HepG2 (cell line): ENCODE measurements around the gene SLC2A13. TPM values are rescaled to one million over a fixed set of nuclear protein-coding genes. Genes with fewer than 3 reads are reported as not detected.

Experiments
- ATAC-seq: fragments of 200-7000 bp; cut with Tn5 transposase; 3 replicates; pipeline ENCODE4 v1.9.1; 2020; ENCODE audit warnings: mild to moderate bottlenecking, moderate library complexity
- BruUV-seq: library from RNA; stranded (reverse); fragments of 400-500 nt; replicated peaks from 2 replicates; lab custom pipeline; 2021; lab: Mats Ljungman, UMichigan
- CTCF ChIA-PET: fragments of 300-600 bp; formaldehyde crosslinking; extraction: SDS; loops from one replicate; lab custom pipeline; 2021; ENCODE audit warnings: low total read pairs, inconsistent platforms, low intra/inter-chr PET ratio; lab: Yijun Ruan, JAX
- POLR2A ChIA-PET: fragments of 350-600 bp; sonication (Branson Sonifier 250); formaldehyde crosslinking; loops from one replicate; lab custom pipeline; 2020; ENCODE audit warnings: antibody characterized with exemption, inconsistent platforms; lab: Yijun Ruan, JAX
- DNase-seq: peaks from one replicate; pipeline ENCODE4 v3.0.0-alpha.2; 2015; ENCODE audit warnings: low spot score
- FAIRE-seq: peaks from 3 replicates; lab custom pipeline; 2011; peaks lifted over from hg19 to GRCh38; lab: Jason Lieb, UNC
- H2AFZ ChIP-seq: one replicate; pipeline ENCODE4 v1.6.1; 2011; ENCODE audit warnings: low read length, inconsistent platforms
- H3K27ac ChIP-seq: fragments of 300-600 bp; 3 replicates; pipeline ENCODE4 v1.8.0; 2011; ENCODE audit warnings: mixed run types, mild to moderate bottlenecking, mixed read lengths, low read length, inconsistent platforms; ENCODE audit not compliant: insufficient read depth; ENCODE audit errors: extremely low read length
- H3K27me3 ChIP-seq, 2 experiments: fragments of 200-600 bp in 1 of 2; 2 replicates in 1 of 2; 3 replicates in 1 of 2; pipeline versions ENCODE4 v1.6.0 to v1.8.0; 2011; ENCODE audit warnings: low read length in 2 of 2, mild to moderate bottlenecking in 2 of 2, moderate library complexity in 2 of 2, inconsistent platforms in 1 of 2; ENCODE audit not compliant: insufficient read depth in 2 of 2, control insufficient read depth in 1 of 2
- H3K36me3 ChIP-seq, 2 experiments: fragments of 200-600 bp in 1 of 2; replicated peaks in 1 of 2; 2 replicates in 1 of 2; 3 replicates in 1 of 2; pipeline versions ENCODE4 v1.5.1 to v1.8.0; 2011; ENCODE audit warnings: low read length in 2 of 2, inconsistent platforms in 1 of 2; ENCODE audit not compliant: insufficient read depth in 2 of 2, control insufficient read depth in 1 of 2
- H3K4me1 ChIP-seq: 2 replicates; pipeline ENCODE4 v1.5.1; 2012; ENCODE audit warnings: low read length, inconsistent platforms; ENCODE audit not compliant: insufficient read depth
- H3K4me2 ChIP-seq: 2 replicates; pipeline ENCODE4 v1.6.0; 2011; ENCODE audit warnings: low read depth, low read length, inconsistent platforms
- H3K4me3 ChIP-seq, 3 experiments: fragments of 200-600 bp in 1 of 3; sonication (generic), shearing (Covaris generic) in 1 of 3; replicated peaks in 1 of 3; 2 replicates each; pipeline ENCODE4 v1.5.1; 2011 to 2016; ENCODE audit warnings: low read length in 3 of 3, inconsistent platforms in 2 of 3, low read depth in 2 of 3, mild to moderate bottlenecking in 2 of 3, control low read depth in 1 of 3, mixed read lengths in 1 of 3; ENCODE audit not compliant: insufficient read depth in 1 of 3
- H3K79me2 ChIP-seq: one replicate; pipeline ENCODE4 v1.6.1; 2011; ENCODE audit warnings: low read length, inconsistent platforms; ENCODE audit not compliant: insufficient read depth
- H3K9ac ChIP-seq: 2 replicates; pipeline ENCODE4 v1.6.0; 2011; ENCODE audit warnings: mild to moderate bottlenecking, low read depth, low read length, inconsistent platforms; ENCODE audit not compliant: insufficient read depth
- H3K9me3 ChIP-seq: 2 replicates; pipeline ENCODE4 v1.5.1; 2012; ENCODE audit warnings: mild to moderate bottlenecking, low read length
- H4K20me1 ChIP-seq: 2 replicates; pipeline ENCODE4 v1.6.0; 2011; ENCODE audit warnings: inconsistent platforms, mild to moderate bottlenecking, low read length, moderate library complexity; ENCODE audit not compliant: insufficient read depth
- ATF3 ChIP-seq: sonication (generic); formaldehyde crosslinking; IDR thresholded peaks from 2 replicates; pipeline ENCODE4 v1.4.0; 2020; ENCODE audit warnings: missing genetic modification reagents
- DNMT3B ChIP-seq: conservative IDR thresholded peaks from 2 replicates; pipeline ENCODE4 v1.6.1; 2016; ENCODE audit warnings: missing biosample characterization, control low read depth
- JUNB ChIP-seq: sonication (generic); formaldehyde crosslinking; IDR thresholded peaks from 2 replicates; pipeline ENCODE4 v1.8.0; 2022; ENCODE audit warnings: missing genetic modification reagents, mild to moderate bottlenecking, borderline replicate concordance
- JUND ChIP-seq: sonication (generic); formaldehyde crosslinking; IDR thresholded peaks from 2 replicates; pipeline ENCODE4 v1.8.0; 2022; ENCODE audit warnings: mild to moderate bottlenecking, missing genetic modification reagents
- NR2C2 ChIP-seq: sonication (generic); formaldehyde crosslinking; IDR thresholded peaks from 2 replicates; pipeline ENCODE4 v1.4.0; 2020; ENCODE audit warnings: missing genetic modification reagents, mild to moderate bottlenecking, moderate library complexity, borderline replicate concordance
- RBM39 ChIP-seq: fragments of 200-400 bp; formaldehyde crosslinking; IDR thresholded peaks from one replicate; pipeline ENCODE4 v1.6.1; 2018; ENCODE audit warnings: antibody characterized with exemption, mild to moderate bottlenecking, low read depth, low read length; ENCODE audit not compliant: poor library complexity, severe bottlenecking
- ZBTB7B ChIP-seq: sonication (generic); formaldehyde crosslinking; IDR thresholded peaks from 2 replicates; pipeline ENCODE4 v1.4.0; 2020; ENCODE audit warnings: missing genetic modification reagents
- ZNF142 ChIP-seq: sonication (generic); formaldehyde crosslinking; IDR thresholded peaks from 2 replicates; pipeline ENCODE4 v1.4.0; 2020; ENCODE audit warnings: missing genetic modification reagents
- ZNF143 ChIP-seq: sonication (generic); formaldehyde crosslinking; IDR thresholded peaks from 2 replicates; pipeline ENCODE4 v1.4.0; 2020; ENCODE audit warnings: missing genetic modification reagents
- ZNF17 ChIP-seq: sonication (generic); formaldehyde crosslinking; IDR thresholded peaks from 2 replicates; pipeline ENCODE4 v1.5.0; 2020; ENCODE audit warnings: mild to moderate bottlenecking, missing genetic modification reagents
- ZNF883 ChIP-seq: sonication (generic); formaldehyde crosslinking; IDR thresholded peaks from 2 replicates; pipeline ENCODE4 v1.5.1; 2020; ENCODE audit warnings: mild to moderate bottlenecking, missing genetic modification reagents; ENCODE audit errors: not compliant biosample characterization
- WGBS: methylation state at CpG from one replicate; pipeline ENCODE4 v1.1.6; 2017; ENCODE audit warnings: low lambda C conversion rate; 5-methylcytosine and 5-hydroxymethylcytosine counted together
- in situ Hi-C: cut with HindIII; loops from 2 replicates; pipeline ENCODE4 v1.10.0; 2017; ENCODE audit warnings: low pct_unique_long_range_greater_than_20kb; ENCODE audit not compliant: extremely low pct_ligation_motif_present
- intact Hi-C: fragments of 100-400 bp; cut with micrococcal nuclease; formaldehyde crosslinking; loops from one replicate; pipeline ENCODE4 v1.10.0; 2022; ENCODE audit not compliant: unreplicated experiment
- polyA plus RNA-seq, 8 experiments: library from polyadenylated mRNA; depleted of rRNA in 3 of 8; stranded (reverse) in 7 of 8; unstranded in 1 of 8; fragments of >200 nt; fragmentation: Illumina TruSeq in 4 of 8; extraction: Trizol in 4 of 8; gene quantifications; 2 replicates each; pipeline versions ENCODE4 v1.2.1 to v1.2.3, GENCODE V29; 2011 to 2016; ENCODE audit warnings: low read depth in 4 of 8, missing spikeins in 1 of 8, mixed read lengths in 1 of 8; ENCODE audit not compliant: insufficient read depth in 1 of 8
- total RNA-seq, 5 experiments: library from RNA; depleted of rRNA; stranded (reverse); fragments of >200 nt; fragmentation: Illumina TruSeq; extraction: Trizol; gene quantifications; 2 replicates each; pipeline ENCODE4 v1.2.3, GENCODE V29; 2016; ENCODE audit warnings: low read depth in 1 of 5

The SLC2A13 gene
- total and polyA plus RNA-seq, 2 of the 13 experiments (the other 11 are each of a cell fraction or from before 2014, with no cell fraction given): 5.5 to 6.0 TPM

- Histone ChIP-seq H3K27ac (no peak overlapping the region), H3K4me1 (no peaks in the 10 kb centered on the region), H2AFZ (no peak overlapping the region), H3K9me3 (no peaks in the 10 kb centered on the region), H3K4me2 (no peak overlapping the region), H3K27me3 (no peaks in the 10 kb centered on the region), H4K20me1 (no peaks in the 10 kb centered on the region), H3K9ac (no peak overlapping the region), H3K36me3 (no peaks in the 10 kb centered on the region), H3K4me3 (no peak overlapping the region), H3K79me2 (no peaks in the 10 kb centered on the region)
- in situ Hi-C loops: no loop called here
- FAIRE-seq (no peak), DNase-seq (no peak), ATAC-seq (no peak)
- WGBS: 100% methylated on average over 1 of the region's 1 CpG
- ChIA-PET POLR2A (no interaction called here), CTCF (no interaction called here)
- intact Hi-C loops: no loop called here
- TF ChIP-seq RBM39 (no peak), JUND (CRISPR knock-in tag) (no peak), DNMT3B (CRISPR knock-in tag) (no peak), ZNF143 (CRISPR knock-in tag) (no peak), ZNF883 (CRISPR knock-in tag) (no peak), NR2C2 (no peak), ZNF142 (CRISPR knock-in tag) (no peak), ZNF17 (no peak), ATF3 (CRISPR knock-in tag) (no peak), JUNB (CRISPR knock-in tag) (no peak), ZBTB7B (CRISPR knock-in tag) (no peak)
- no TSS peak for BruUV-seq
Observed at GRCh38 chr12:39887856-39888255, 218.0 kb downstream of the SLC2A13 start.
